HTR-8/SVneo (cell line): ENCODE results near the gene TRIM48.
"Not testable (repeated sequence)": the region's sequence is repeated elsewhere in the genome, so short reads cannot be mapped to it uniquely, and the experiment has no call there.

Experiments used
- DNase-seq: peaks from one replicate; pipeline ENCODE4 v3.0.0; 2011; ENCODE audit warnings: low spot score, mixed read lengths; ENCODE audit not compliant: insufficient read length
- FAIRE-seq: peaks from 2 replicates; lab custom pipeline; 2011; peaks lifted over from hg19 to GRCh38; lab: Jason Lieb, UNC

Gene TRIM48, protein sequence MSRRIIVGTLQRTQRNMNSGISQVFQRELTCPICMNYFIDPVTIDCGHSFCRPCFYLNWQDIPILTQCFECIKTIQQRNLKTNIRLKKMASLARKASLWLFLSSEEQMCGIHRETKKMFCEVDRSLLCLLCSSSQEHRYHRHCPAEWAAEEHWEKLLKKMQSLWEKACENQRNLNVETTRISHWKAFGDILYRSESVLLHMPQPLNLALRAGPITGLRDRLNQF

DNA sequence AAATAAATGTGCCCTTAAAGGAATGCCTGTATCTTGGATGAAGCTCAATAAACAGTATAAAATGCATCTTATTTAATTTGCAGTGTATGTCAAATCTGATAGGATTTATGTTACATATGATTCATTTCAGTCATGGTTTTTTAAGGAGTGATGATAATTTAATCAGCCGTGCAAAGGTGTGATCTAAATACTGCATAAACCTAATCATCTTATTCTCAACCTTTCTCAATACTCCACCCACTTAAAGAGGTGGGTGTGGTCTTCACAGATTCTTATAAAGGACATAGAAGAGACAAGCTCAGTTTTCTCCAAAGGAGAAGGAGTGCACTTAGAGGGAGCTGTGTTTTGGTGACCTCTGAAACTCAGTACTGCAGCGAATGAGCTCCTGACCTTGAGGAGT, at the start of gene TRIM48:
TRIM48 (plus strand) TSS at position 301 of the 400 bp plus-strand sequence. CDS start 113 bp downstream, outside the sequence.
- not testable (repeated sequence) for FAIRE-seq, DNase-seq

DNA sequence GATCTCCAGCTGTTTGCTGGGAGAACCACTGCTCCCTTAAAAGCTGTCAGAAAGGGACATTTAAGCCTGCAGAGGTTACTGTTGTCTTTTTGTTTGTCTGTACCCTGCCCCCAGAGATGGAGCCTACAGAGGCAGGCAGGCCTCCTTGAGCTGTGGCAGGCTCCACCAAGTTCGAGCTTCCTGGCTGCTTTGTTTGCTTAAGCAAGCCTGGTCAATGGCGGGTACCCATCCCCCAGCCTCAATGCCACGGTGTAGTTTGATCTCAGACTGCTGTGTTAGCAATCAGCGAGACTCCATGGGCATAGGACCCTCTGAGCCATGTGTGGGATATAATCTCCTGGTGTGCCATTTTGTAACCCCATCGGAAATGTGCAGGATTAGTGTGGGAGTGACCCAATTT, 23.6 kb upstream of the TRIM48 start:
- not testable (repeated sequence) for DNase-seq, FAIRE-seq

DNA sequence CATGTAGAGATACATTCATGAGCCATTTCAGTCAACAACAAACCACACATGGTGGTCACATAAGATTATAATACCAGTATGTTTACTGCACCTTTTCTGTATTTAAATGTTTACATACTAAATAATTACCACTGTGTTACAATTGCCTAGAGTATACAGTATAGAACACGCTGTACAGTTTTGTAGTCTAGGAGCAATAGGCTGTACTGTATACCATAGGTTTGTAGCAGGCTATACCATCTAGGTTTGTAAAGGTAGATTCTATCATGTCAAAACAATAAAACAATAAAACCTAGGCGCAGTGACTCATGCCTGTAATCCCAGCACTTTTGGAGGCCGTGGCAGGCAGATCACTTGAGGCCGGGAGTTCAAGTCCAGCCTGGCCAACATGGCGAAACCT, 1.1 kb downstream of the TRIM48 start:
- FAIRE-seq (no peak), DNase-seq (no peak)
